DOHH2 (cell line): ENCODE results near the gene RNF175.

Experiments used
- CTCF ChIP-seq: fragments of 200-600 bp; sonication (generic); IDR thresholded peaks from one replicate; pipeline ENCODE4 v1.5.1; 2014; ENCODE audit warnings: antibody characterized with exemption, mild to moderate bottlenecking, low read depth, low read length; ENCODE audit not compliant: poor library complexity, severe bottlenecking
- EZH2phosphoT487 ChIP-seq: fragments of 200-600 bp; sonication (generic); IDR thresholded peaks from 2 replicates; pipeline ENCODE4 v1.6.1; 2017; ENCODE audit warnings: borderline replicate concordance, mild to moderate bottlenecking, antibody characterized with exemption, low read length, moderate library complexity, mixed read lengths

GRCh38 chr4:153758688-153759406, 977 bp downstream of the RNF175 start:
- TF ChIP-seq EZH2phosphoT487 (no peak), CTCF (no peak)
